Lung (tissue), 12 donors: ENCODE data around the gene MAST4. TPM values are rescaled to one million over a fixed set of nuclear protein-coding genes. Genes with fewer than 3 reads are reported as not detected.
A peak's percentile ranks its signal among the peaks of the same experiment; 100 is the strongest.

Experiments used
- ATAC-seq: fragments of 200-7000 bp; cut with Tn5 transposase; one replicate; pipeline ENCODE4 v1.9.1; 2020; ENCODE audit warnings: moderate number of reproducible peaks; ENCODE audit not compliant: insufficient read depth, low FRiP score
- DNase-seq, 3 donors: peaks; one replicate each; pipeline ENCODE4 v3.0.0-alpha.2; 2013 to 2017
- H3K27ac ChIP-seq, 2 donors: one replicate each; pipeline ENCODE4 v1.5.1; 2013; ENCODE audit warnings: mild to moderate bottlenecking in 2 of 2, moderate library complexity in 2 of 2, control low read depth in 1 of 2, inconsistent platforms in 1 of 2, low read depth in 1 of 2, low read length in 1 of 2
- H3K27me3 ChIP-seq, 3 donors: one replicate each; pipeline ENCODE4 v1.5.1; 2013; ENCODE audit warnings: low read length in 2 of 3; ENCODE audit not compliant: control insufficient read depth in 3 of 3, insufficient read depth in 3 of 3
- H3K36me3 ChIP-seq, 4 donors: one replicate each; pipeline ENCODE4 v1.5.1; 2013; ENCODE audit warnings: low read length in 4 of 4, mild to moderate bottlenecking in 1 of 4, moderate library complexity in 1 of 4; ENCODE audit not compliant: control insufficient read depth in 4 of 4, insufficient read depth in 4 of 4
- H3K4me1 ChIP-seq, 5 donors: one replicate each; pipeline ENCODE4 v1.5.1; 2013; ENCODE audit warnings: low read length in 5 of 5, mild to moderate bottlenecking in 2 of 5, moderate library complexity in 1 of 5; ENCODE audit not compliant: control insufficient read depth in 5 of 5, insufficient read depth in 5 of 5
- H3K4me3 ChIP-seq: one replicate; pipeline ENCODE4 v1.5.1; 2013; ENCODE audit warnings: mild to moderate bottlenecking, control low read depth, moderate library complexity
- H3K9ac ChIP-seq, 2 donors: one replicate each; pipeline ENCODE4 v1.5.1; 2013; ENCODE audit warnings: low read length in 2 of 2, control low read depth in 1 of 2; ENCODE audit not compliant: insufficient read depth in 1 of 2
- H3K9me3 ChIP-seq, 4 donors: one replicate each; pipeline ENCODE4 v1.5.1; 2013; ENCODE audit warnings: low read length in 3 of 4, mild to moderate bottlenecking in 1 of 4, moderate library complexity in 1 of 4; ENCODE audit not compliant: control insufficient read depth in 4 of 4, insufficient read depth in 3 of 4
- WGBS, 2 donors: extraction: QIAGEN DNeasy Blood & Tissue Kit; methylation state at CpG; one replicate each; pipeline ENCODE4 v1.1.7; 2013; 5-methylcytosine and 5-hydroxymethylcytosine counted together
- polyA plus RNA-seq, 2 donors: library from polyadenylated mRNA; stranded (reverse); fragments of 200-250 nt; gene quantifications; one replicate each; pipeline ENCODE4 v1.2.1, GENCODE V29; 2013
- total RNA-seq, 2 donors: library from RNA; depleted of rRNA in 1 of 2; stranded (reverse); fragments of >200 nt in 1 of 2; gene quantifications; one replicate each; pipeline ENCODE4 v1.2.1, GENCODE V29; 2014 to 2021
- TF ChIP-seq, protein P1 (sequence below): IDR thresholded peaks from 2 replicates; pipeline ENCODE4 v1.5.1; 2012; ENCODE audit warnings: mild to moderate bottlenecking; ENCODE audit errors: control extremely low read depth, extremely low read depth
- donor health status: control.
- donor health status: control.
- donor health status: Bipolar disorder and iron deficiency.
- donor health status: healthy.
- donor health status: DM: yes; HTN: yes; CAD: no.

The MAST4 gene
- total and polyA plus RNA-seq, 4 donors: 13.9 to 153 (median 46.2) TPM

DNA sequence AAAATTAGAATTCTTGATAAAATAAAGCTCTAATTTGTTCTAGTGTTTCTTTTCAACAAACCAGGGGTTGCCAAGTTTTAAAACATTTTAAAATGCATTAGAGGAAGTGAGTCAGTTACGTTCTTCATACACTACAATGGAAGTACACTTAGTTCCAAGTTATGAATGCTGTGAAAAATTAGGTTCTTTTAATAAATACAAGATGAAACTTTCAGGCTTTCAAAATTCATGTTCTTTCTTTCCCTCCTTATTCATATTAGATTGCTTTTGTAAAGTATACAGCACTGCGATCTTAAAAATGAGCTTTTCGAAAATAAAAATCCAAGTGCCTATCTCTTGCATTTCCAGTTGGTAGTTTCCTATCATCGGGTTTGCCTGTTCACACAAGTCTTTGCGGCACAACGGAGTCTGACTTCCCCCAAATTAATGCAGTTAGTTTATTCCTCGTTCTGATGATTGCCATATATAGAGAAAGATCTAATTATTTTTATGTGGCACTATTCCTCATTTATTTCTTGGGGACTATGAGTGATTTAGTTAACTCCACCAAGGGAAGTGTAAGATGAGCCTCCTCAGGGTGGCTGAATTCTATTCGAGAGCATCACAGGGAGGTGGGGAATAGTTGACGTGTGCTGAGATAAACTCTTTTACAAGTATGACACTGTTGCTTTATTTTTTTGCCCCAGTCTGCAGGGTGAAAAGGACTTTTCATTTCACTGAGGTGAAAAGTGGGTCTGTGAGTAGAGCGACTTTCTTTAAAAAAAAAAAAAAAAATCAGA is 362.2 kb downstream of the MAST4 start:
- WGBS, 2 donors: 67 to 76% methylated on average over 10 of the region's 10 CpGs
- DNase-seq (peak in 2 of 3 donors; percentile 87 to 89), ATAC-seq (no peak)
- TF ChIP-seq, protein P1, sequence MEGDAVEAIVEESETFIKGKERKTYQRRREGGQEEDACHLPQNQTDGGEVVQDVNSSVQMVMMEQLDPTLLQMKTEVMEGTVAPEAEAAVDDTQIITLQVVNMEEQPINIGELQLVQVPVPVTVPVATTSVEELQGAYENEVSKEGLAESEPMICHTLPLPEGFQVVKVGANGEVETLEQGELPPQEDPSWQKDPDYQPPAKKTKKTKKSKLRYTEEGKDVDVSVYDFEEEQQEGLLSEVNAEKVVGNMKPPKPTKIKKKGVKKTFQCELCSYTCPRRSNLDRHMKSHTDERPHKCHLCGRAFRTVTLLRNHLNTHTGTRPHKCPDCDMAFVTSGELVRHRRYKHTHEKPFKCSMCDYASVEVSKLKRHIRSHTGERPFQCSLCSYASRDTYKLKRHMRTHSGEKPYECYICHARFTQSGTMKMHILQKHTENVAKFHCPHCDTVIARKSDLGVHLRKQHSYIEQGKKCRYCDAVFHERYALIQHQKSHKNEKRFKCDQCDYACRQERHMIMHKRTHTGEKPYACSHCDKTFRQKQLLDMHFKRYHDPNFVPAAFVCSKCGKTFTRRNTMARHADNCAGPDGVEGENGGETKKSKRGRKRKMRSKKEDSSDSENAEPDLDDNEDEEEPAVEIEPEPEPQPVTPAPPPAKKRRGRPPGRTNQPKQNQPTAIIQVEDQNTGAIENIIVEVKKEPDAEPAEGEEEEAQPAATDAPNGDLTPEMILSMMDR: no peak
- no peaks in the 10 kb centered on the region for H3K9me3 ChIP-seq
- peaks cover 2 to 48% (median 11%) of the 10 kb centered on the region in 5 donors for H3K4me1 ChIP-seq
- H3K9ac ChIP-seq: peak overlapping the region; percentile 42 to 95
- no peaks in the 10 kb centered on the region for H3K36me3 ChIP-seq
- H3K27ac ChIP-seq: peak overlapping the region in 1 of 2 donors; percentile 58
- H3K4me3 ChIP-seq: no peak overlapping the region
- H3K27me3 ChIP-seq: no peaks in the 10 kb centered on the region

DNA sequence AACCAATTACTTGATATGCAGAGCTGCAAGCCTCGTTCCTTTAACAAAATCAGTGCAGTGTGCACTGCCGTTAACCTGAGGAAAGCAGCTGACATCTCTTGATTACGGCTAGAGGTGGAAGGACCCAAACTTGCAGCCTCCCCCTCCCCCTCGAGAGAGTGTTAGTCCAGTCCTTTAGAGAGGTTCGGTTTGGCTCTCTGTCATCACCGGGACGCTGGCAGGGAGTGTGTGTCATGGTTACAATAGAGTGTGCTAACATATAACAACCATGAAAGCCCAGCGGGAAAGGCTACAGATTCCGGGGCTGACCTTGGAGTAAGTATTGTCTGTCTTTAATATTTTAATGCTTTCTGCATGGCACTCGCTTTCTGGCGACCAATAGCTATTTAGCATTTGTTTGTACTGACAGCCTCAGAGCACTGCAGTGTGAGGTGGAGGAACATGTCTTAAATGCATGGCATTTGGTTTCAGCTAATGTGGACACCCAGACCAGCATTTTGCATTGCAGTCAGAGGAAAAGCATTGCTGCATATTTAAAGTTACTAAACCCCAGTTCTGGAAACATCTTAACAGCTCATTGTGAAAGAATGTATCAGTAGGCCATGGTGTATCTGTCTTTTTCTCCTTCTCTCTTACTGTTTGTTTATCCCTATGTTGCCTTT is 362.9 kb downstream of the MAST4 start:
- H3K36me3 ChIP-seq: no peaks in the 10 kb centered on the region
- ATAC-seq (peak; percentile 58), DNase-seq (peak; percentile 70 to 81 (median 77))
- peak overlapping the region; percentile 0 to 55 for H3K27ac ChIP-seq
- TF ChIP-seq, protein P1: no peak
- peak overlapping the region in 1 of 2 donors; percentile 95 for H3K9ac ChIP-seq
- H3K4me3 ChIP-seq: no peak overlapping the region
- WGBS, 2 donors: 46 to 59% methylated on average over 11 of the region's 11 CpGs
- no peaks in the 10 kb centered on the region for H3K9me3 ChIP-seq
- H3K4me1 ChIP-seq: peaks cover 2 to 53% (median 11%) of the 10 kb centered on the region in 5 donors
- H3K27me3 ChIP-seq: no peaks in the 10 kb centered on the region

DNA sequence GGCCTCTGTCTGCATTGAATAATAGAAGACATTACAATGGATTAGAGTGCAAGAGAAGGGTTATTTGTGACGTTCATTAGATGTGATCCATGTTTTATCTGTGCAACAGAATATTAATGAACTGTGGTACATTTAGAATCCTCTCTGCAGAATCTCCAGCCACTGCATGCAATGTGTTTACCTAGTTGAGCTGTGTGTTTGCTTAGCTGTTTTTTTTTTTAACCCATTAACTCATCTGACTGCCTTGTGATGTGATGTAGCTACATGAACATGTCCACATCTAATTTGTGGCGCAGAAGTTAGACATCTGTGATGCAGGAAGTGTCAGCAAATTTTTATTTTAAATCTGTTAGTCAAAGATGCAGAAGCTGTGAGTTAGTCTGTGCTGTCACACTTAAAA is 363.5 kb downstream of the MAST4 start:
- Histone ChIP-seq H3K27ac (no peak overlapping the region), H3K4me3 (no peak overlapping the region), H3K27me3 (no peaks in the 10 kb centered on the region), H3K9me3 (no peaks in the 10 kb centered on the region), H3K36me3 (no peaks in the 10 kb centered on the region), H3K9ac (peak overlapping the region in 1 of 2 donors; percentile 95), H3K4me1 (peaks cover 2 to 53% (median 11%) of the 10 kb centered on the region in 5 donors)
- WGBS, 2 donors: 59 to 71% methylated on average over 2 of the region's 2 CpGs
- ATAC-seq (no peak), DNase-seq (peak in 2 of 3 donors; percentile 81 to 82)
- TF ChIP-seq, protein P1: no peak
